Measurements from ENCODE around the gene ZNF550. TPM values are rescaled to one million over a fixed set of nuclear protein-coding genes. Genes with fewer than 3 reads are reported as not detected.

ZNF550 gene
- polyA plus RNA-seq, 1 donor from 2014 or later: 21.9 TPM

DNA sequence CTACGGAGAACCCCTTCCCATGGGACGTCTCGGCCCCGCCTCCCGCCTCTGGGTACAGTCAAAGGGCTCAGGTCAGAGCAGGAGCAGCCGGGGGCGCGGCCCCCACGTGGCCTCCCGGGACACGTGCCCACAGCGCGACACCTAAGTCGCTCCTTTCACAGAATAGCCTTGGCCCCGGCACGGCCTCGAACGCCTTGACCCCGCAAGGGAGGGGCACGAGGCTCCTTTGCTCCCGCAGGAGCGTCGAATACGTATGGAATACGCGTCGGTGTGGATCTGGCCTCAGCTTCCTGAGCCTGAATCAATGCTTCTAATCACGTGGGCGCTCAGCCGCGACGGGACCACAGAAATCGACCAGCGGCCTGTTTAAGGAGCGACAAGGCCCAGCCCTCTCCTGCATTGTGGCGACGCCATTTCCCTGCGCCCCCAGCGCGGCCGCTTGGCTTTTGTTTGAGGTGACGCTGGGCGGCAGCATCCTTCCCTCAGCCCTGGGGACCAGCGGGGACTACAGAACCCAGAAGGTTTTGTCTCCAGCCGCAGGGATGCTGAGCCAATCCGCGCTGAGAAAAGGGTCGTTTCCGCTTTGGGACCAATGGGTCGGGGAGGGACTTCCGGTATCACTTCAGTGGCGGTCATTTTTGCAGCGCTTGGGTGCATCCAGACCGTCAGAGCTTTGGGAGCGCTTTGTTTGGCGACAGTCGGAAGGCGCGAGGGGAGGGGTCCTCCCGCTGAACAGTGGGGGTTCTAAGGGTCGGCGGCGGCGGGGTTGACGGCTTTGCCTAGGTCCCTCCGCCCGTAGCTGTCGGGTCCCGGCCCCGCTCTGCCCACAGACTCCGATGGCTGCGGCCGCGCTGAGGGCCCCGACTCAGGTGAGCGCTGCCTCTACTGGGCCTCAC lies 24.1 kb upstream of the ZNF550 start, which contains the start of gene ZIK1:
Gene ZIK1, plus strand, starts transcription at position 625 of the 896 bp plus-strand sequence. Its CDS starts 212 bp downstream, at position 837.
- Histone ChIP-seq H2AFZ (ENCODE audit: low read depth, low read length) (peak within 1 kb of the TSS; percentile 99), H3K27ac (ENCODE audit: low read length) (peak within 1 kb of the TSS; percentile 87)
- TF ChIP-seq MXI1 (conservative IDR thresholded peaks at IDR 0.05; ENCODE audit: poor library complexity, severe bottlenecking) (peak; percentile 58), TAF1 (IDR thresholded peaks at IDR 0.05; ENCODE audit: low read depth) (peak; percentile 77), POLR2AphosphoS5 (IDR thresholded peaks at IDR 0.05) (peak; percentile 92), SMC3 (conservative IDR thresholded peaks at IDR 0.05; ENCODE audit: poor library complexity) (peak; percentile 56), EZH2 (IDR thresholded peaks at IDR 0.05; ENCODE audit: borderline replicate concordance, insufficient read depth, low read length, poor library complexity, severe bottlenecking) (no peak), RAD21 (conservative IDR thresholded peaks at IDR 0.05) (peak; percentile 54), EP300 (conservative IDR thresholded peaks at IDR 0.05; ENCODE audit: poor library complexity, severe bottlenecking) (peak; percentile 32)
- TF ChIP-seq, protein P1, sequence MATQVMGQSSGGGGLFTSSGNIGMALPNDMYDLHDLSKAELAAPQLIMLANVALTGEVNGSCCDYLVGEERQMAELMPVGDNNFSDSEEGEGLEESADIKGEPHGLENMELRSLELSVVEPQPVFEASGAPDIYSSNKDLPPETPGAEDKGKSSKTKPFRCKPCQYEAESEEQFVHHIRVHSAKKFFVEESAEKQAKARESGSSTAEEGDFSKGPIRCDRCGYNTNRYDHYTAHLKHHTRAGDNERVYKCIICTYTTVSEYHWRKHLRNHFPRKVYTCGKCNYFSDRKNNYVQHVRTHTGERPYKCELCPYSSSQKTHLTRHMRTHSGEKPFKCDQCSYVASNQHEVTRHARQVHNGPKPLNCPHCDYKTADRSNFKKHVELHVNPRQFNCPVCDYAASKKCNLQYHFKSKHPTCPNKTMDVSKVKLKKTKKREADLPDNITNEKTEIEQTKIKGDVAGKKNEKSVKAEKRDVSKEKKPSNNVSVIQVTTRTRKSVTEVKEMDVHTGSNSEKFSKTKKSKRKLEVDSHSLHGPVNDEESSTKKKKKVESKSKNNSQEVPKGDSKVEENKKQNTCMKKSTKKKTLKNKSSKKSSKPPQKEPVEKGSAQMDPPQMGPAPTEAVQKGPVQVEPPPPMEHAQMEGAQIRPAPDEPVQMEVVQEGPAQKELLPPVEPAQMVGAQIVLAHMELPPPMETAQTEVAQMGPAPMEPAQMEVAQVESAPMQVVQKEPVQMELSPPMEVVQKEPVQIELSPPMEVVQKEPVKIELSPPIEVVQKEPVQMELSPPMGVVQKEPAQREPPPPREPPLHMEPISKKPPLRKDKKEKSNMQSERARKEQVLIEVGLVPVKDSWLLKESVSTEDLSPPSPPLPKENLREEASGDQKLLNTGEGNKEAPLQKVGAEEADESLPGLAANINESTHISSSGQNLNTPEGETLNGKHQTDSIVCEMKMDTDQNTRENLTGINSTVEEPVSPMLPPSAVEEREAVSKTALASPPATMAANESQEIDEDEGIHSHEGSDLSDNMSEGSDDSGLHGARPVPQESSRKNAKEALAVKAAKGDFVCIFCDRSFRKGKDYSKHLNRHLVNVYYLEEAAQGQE (IDR thresholded peaks at IDR 0.05; ENCODE audit: borderline replicate concordance): peak; percentile 60
- TF ChIP-seq, protein P2, sequence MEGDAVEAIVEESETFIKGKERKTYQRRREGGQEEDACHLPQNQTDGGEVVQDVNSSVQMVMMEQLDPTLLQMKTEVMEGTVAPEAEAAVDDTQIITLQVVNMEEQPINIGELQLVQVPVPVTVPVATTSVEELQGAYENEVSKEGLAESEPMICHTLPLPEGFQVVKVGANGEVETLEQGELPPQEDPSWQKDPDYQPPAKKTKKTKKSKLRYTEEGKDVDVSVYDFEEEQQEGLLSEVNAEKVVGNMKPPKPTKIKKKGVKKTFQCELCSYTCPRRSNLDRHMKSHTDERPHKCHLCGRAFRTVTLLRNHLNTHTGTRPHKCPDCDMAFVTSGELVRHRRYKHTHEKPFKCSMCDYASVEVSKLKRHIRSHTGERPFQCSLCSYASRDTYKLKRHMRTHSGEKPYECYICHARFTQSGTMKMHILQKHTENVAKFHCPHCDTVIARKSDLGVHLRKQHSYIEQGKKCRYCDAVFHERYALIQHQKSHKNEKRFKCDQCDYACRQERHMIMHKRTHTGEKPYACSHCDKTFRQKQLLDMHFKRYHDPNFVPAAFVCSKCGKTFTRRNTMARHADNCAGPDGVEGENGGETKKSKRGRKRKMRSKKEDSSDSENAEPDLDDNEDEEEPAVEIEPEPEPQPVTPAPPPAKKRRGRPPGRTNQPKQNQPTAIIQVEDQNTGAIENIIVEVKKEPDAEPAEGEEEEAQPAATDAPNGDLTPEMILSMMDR (IDR thresholded peaks at IDR 0.05; ENCODE audit: poor library complexity, severe bottlenecking): peak; percentile 66

DNA sequence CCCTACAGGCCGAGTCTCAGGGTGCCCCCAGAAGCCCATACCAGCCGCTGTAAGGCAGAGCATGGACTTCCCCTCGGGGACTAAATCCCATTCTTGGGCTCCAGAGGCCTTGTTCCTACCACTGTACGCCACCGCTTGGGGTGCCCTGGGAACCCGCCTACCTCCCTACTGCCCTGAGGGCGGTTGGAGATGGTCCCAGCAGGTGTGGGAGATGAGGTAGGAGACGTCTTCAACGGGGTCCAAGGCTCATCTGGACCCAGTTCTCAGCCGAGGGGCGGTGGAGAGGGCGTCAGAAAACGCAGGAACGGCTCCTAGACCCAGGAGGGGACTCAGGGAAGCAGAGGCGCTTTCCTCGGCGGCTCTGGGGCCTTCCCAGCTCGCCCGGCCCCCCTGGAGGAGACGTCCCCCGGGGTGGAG lies 23.4 kb upstream of the ZNF550 start:
- peak overlapping the region; percentile 85 for H3K4me3 ChIP-seq (ENCODE audit: low read length)
- H3K27ac ChIP-seq (ENCODE audit: low read length): peak overlapping the region; percentile 87
- H3K9me3 ChIP-seq (ENCODE audit: low read length): peaks cover 15% of the 10 kb centered on the region
- H4K20me1 ChIP-seq (ENCODE audit: insufficient read depth): no peaks in the 10 kb centered on the region
- TF ChIP-seq POLR2AphosphoS5 (IDR thresholded peaks at IDR 0.05): no peak
- no peak for TF ChIP-seq RAD21 (conservative IDR thresholded peaks at IDR 0.05)
- TF ChIP-seq, protein P2 (IDR thresholded peaks at IDR 0.05; ENCODE audit: poor library complexity, severe bottlenecking): no peak
- no peak for TF ChIP-seq EP300 (conservative IDR thresholded peaks at IDR 0.05; ENCODE audit: poor library complexity, severe bottlenecking)
- TF ChIP-seq TAF1 (IDR thresholded peaks at IDR 0.05; ENCODE audit: low read depth): no peak
- TF ChIP-seq SMC3 (conservative IDR thresholded peaks at IDR 0.05; ENCODE audit: poor library complexity): no peak
- no peak for TF ChIP-seq EZH2 (IDR thresholded peaks at IDR 0.05; ENCODE audit: borderline replicate concordance, insufficient read depth, low read length, poor library complexity, severe bottlenecking)
- TF ChIP-seq MXI1 (conservative IDR thresholded peaks at IDR 0.05; ENCODE audit: poor library complexity, severe bottlenecking): no peak
- TF ChIP-seq, protein P1 (IDR thresholded peaks at IDR 0.05; ENCODE audit: borderline replicate concordance): no peak
- H3K79me2 ChIP-seq (replicated peaks; ENCODE audit: insufficient read depth, low read length): peaks cover 24% of the 10 kb centered on the region
- H3K27me3 ChIP-seq (ENCODE audit: insufficient read depth, low read depth, low read length): no peaks in the 10 kb centered on the region
- H3K9me2 ChIP-seq (ENCODE audit: insufficient read depth, low read length): no peaks in the 10 kb centered on the region
- H3K4me2 ChIP-seq (ENCODE audit: low read length): peak overlapping the region; percentile 57
- H3K36me3 ChIP-seq (ENCODE audit: insufficient read depth, low read length): peaks cover 8% of the 10 kb centered on the region
- peak overlapping the region; percentile 86 for H3K9ac ChIP-seq (ENCODE audit: low read length)
- no peaks in the 10 kb centered on the region for H3F3A ChIP-seq (ENCODE audit: insufficient read depth, low read length, poor library complexity, severe bottlenecking)
- peak overlapping the region; percentile 99 for H2AFZ ChIP-seq (ENCODE audit: low read depth, low read length)

More for the DNA sequence above, 24.1 kb upstream of the ZNF550 start, which contains the start of gene ZIK1:
- Histone ChIP-seq H3K27me3 (ENCODE audit: insufficient read depth, low read depth, low read length) (no peaks in the 10 kb centered on the region), H3K79me2 (replicated peaks; ENCODE audit: insufficient read depth, low read length) (peaks cover 20% of the 10 kb centered on the region), H3K36me3 (ENCODE audit: insufficient read depth, low read length) (peaks cover 11% of the 10 kb centered on the region), H3K9ac (ENCODE audit: low read length) (peak within 1 kb of the TSS; percentile 86), H3F3A (ENCODE audit: insufficient read depth, low read length, poor library complexity, severe bottlenecking) (no peaks in the 10 kb centered on the region), H3K9me3 (ENCODE audit: low read length) (peaks cover 21% of the 10 kb centered on the region), H3K4me2 (ENCODE audit: low read length) (peak within 1 kb of the TSS; percentile 97), H3K9me2 (ENCODE audit: insufficient read depth, low read length) (no peaks in the 10 kb centered on the region), H4K20me1 (ENCODE audit: insufficient read depth) (no peaks in the 10 kb centered on the region), H3K4me3 (ENCODE audit: low read length) (peak within 1 kb of the TSS; percentile 85)

All from neural cell (in vitro differentiated cells).